SH-SY5Y (cell line): ENCODE measurements around the gene FYTTD1.

Experiments
- GATA2 ChIP-seq: IDR thresholded peaks from 2 replicates; pipeline ENCODE4 v1.6.1; 2011; ENCODE audit warnings: mild to moderate bottlenecking, low read depth, low read length
- GATA3 ChIP-seq: IDR thresholded peaks from 2 replicates; pipeline ENCODE4 v1.6.1; 2011; ENCODE audit warnings: low read depth, mild to moderate bottlenecking, low read length, moderate library complexity

GRCh38 chr3:197801891-197802778 is 52.5 kb downstream of the FYTTD1 start:
- no peak for TF ChIP-seq GATA2
- no peak for TF ChIP-seq GATA3
